ENCODE measurements around the gene TP73. TPM values are rescaled to one million over a fixed set of nuclear protein-coding genes. Genes with fewer than 3 reads are reported as not detected.

The TP73 gene
- total and polyA plus RNA-seq, 12 donors = 0.03 to 0.58 (median 0.15) TPM; not detected in 7

DNA sequence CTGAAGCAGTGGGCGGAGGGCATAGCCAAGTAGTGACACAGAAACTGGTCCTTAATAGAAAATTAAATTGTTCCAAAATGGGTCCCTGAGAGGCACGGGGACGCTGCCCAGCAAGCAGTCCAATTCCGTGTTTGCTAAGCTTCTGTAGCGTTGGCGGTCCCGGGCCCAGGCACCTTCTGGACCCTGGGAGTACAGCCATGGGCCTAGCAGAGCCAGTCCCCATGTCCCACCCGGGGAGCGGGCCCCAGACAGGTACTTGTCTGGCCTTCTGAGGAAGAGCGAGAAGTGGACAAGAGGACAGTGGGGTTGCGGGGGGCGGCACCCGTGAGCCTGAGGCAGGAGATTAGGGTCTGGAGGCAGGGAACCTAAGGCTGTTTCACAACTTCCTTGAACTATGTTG, 88.4 kb downstream of the TP73 start:
- TF ChIP-seq, protein P1, sequence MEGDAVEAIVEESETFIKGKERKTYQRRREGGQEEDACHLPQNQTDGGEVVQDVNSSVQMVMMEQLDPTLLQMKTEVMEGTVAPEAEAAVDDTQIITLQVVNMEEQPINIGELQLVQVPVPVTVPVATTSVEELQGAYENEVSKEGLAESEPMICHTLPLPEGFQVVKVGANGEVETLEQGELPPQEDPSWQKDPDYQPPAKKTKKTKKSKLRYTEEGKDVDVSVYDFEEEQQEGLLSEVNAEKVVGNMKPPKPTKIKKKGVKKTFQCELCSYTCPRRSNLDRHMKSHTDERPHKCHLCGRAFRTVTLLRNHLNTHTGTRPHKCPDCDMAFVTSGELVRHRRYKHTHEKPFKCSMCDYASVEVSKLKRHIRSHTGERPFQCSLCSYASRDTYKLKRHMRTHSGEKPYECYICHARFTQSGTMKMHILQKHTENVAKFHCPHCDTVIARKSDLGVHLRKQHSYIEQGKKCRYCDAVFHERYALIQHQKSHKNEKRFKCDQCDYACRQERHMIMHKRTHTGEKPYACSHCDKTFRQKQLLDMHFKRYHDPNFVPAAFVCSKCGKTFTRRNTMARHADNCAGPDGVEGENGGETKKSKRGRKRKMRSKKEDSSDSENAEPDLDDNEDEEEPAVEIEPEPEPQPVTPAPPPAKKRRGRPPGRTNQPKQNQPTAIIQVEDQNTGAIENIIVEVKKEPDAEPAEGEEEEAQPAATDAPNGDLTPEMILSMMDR (IDR thresholded peaks at IDR 0.05) = no peak
- no peak for DNase-seq
- WGBS, 2 donors = 95% methylated on average over 13 of the region's 13 CpGs
- H3K36me3 ChIP-seq = peaks cover 0 to 77% (median 20%) of the 10 kb centered on the region in 9 donors
- no peak overlapping the region for H3K4me3 ChIP-seq
- H3K9me3 ChIP-seq = no peaks in the 10 kb centered on the region
- intact Hi-C loops (cut with DNase I) = no loop called here
- no peak overlapping the region for H3K27ac ChIP-seq
- ATAC-seq = no peak
- no peaks in the 10 kb centered on the region for H3K27me3 ChIP-seq
- peaks cover 0 to 19% (median 7%) of the 10 kb centered on the region in 9 donors for H3K4me1 ChIP-seq

DNA sequence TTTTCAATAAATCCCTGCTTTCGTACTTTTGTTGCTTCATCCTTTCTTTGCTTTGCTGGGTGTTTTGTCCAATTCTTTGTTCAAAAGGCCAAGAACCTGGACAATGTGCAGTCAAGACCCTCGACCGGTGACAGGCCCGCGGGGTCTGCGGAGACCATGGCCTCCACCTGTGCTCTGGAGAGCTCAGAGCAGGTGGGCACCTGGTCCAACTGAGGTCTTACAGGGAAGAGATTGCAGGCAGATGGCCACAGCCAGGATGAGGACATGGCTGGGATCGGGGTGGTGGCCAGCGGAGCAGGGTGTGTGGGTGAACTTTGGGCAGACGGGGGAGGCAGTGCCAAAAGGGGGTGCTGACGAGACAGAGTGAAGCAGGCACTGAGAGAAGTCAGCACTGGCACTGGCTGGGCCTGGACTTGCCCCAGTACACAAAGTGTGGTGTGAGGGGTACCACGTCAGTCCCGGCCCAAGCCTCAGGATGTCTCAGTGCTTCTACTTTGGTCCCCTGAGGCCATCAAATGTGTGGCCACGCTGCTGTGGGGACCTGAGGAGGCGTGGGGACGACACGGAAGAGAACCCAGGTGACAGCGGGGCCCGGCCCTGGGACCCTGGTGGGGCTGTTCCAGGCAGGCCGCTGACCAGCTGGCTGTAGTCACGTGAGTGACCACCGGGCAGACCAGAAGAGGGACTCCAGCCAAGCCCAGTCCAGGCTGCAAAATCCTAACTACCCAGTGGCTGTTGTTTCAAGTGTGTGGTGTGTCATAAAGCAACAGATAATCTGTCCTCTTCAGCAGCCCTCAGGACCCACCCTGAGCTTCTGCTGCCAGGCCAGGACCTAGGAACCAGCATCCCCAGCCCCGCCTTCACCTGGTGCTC, 89.5 kb downstream of the TP73 start:
- ATAC-seq (no peak), DNase-seq (no peak)
- Histone ChIP-seq H3K27ac (no peak overlapping the region), H3K27me3 (no peaks in the 10 kb centered on the region), H3K9me3 (no peaks in the 10 kb centered on the region), H3K4me3 (no peak overlapping the region), H3K4me1 (peaks cover 3 to 28% (median 16%) of the 10 kb centered on the region in 9 donors), H3K36me3 (peaks cover 0 to 67% (median 20%) of the 10 kb centered on the region in 9 donors)
- TF ChIP-seq, protein P1 (IDR thresholded peaks at IDR 0.05) = no peak
- intact Hi-C loops (cut with DNase I) = no loop called here
- WGBS, 2 donors = 94 to 95% methylated on average over 22 of the region's 22 CpGs

DNA sequence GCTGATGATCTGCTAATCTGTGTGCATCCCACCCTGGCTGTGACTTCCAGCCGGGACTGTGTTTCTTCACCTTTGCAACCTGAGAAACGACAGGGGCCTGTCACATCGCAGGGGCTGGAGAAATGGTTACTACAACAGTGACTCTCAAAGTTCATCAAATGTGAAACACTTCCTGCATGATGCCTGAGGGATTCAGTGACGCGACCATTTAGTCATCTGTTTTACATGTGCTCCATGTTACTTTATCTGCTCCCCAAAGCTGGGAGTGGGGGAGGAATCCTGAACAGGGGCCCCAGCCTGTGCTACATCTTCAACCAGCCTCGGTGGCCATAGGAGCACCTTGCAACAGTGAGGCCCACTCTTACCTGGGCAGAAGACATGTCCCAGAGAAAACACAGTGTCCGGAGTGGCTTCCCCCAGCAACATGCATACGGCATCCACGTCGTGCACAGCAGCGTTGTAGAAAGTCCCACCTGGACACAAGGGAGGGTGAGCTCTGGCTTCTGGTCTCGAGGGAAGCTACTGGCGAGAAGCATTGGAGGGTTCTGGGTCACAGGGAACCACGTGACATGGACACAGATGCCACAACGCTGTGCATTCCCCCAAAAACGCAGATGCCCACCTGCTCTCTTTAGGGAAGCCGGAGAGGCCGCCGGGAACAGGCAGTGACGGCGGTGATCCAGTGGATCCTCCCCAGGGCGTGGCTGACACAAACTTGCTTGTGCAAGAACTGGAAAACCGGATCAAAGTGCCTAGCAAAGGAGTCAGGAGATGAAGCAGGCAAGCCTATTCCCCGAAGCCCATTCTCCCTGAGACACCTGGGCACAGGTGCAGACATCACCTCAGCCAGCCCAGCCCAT, 90.4 kb downstream of the TP73 start:
- Histone ChIP-seq H3K27ac (no peak overlapping the region), H3K4me1 (peaks cover 3 to 34% (median 18%) of the 10 kb centered on the region in 9 donors), H3K9me3 (no peaks in the 10 kb centered on the region), H3K27me3 (no peaks in the 10 kb centered on the region), H3K36me3 (peaks cover 0 to 58% (median 15%) of the 10 kb centered on the region in 9 donors), H3K4me3 (no peak overlapping the region)
- TF ChIP-seq, protein P1 (IDR thresholded peaks at IDR 0.05) = no peak
- intact Hi-C loops (cut with DNase I) = no loop called here
- ATAC-seq (no peak), DNase-seq (no peak)
- WGBS, 2 donors = 87 to 90% methylated on average over 24 of the region's 24 CpGs

DNA sequence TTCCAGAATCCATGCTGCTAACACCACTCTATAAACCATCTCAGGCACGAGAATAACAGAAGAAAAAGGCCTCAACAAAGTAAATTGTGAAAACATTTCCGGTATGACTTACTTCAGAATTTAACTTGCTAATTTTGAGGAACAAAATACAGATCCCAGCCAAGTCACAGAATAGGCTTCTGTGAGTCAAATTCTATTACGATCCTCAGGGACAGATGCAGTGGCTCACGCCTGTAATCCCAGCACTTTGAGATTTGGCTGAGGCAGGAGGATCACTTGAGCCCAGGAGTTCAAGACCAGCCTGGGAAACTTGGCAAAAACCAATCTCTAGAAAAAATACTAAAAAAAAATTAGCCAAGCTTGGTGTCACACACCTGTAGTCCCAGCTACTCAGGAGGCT, 91.1 kb downstream of the TP73 start:
- Histone ChIP-seq H3K36me3 (peaks cover 0 to 51% (median 15%) of the 10 kb centered on the region in 9 donors), H3K9me3 (no peaks in the 10 kb centered on the region), H3K4me3 (no peak overlapping the region), H3K4me1 (peaks cover 3 to 38% (median 23%) of the 10 kb centered on the region in 9 donors), H3K27ac (no peak overlapping the region), H3K27me3 (no peaks in the 10 kb centered on the region)
- intact Hi-C loops (cut with DNase I) = no loop called here
- no peak for ATAC-seq
- TF ChIP-seq, protein P1 (IDR thresholded peaks at IDR 0.05) = no peak
- DNase-seq = no peak
- 76 to 77% methylated on average over 4 of the region's 4 CpGs for WGBS, 2 donors

All from heart right ventricle (tissue), 16 donors.